C4-2B (cell line): ENCODE results near the gene FBXO8.

Experiments used
- CTCF ChIP-seq: fragments of 450-650 bp; conservative IDR thresholded peaks from 2 replicates; pipeline ENCODE4 v1.5.1; 2017; ENCODE audit warnings: mild to moderate bottlenecking
- ZFX ChIP-seq: fragments of 450-650 bp; IDR thresholded peaks from 2 replicates; pipeline ENCODE4 v1.6.1; 2017

GRCh38 chr4:174283507-174284471, at the start of gene FBXO8, which contains the start of gene CEP44:
- no peak for TF ChIP-seq CTCF
- TF ChIP-seq ZFX = no peak
